SIG-M5 treated with dmso at 0.1 percent for 504 hours (cell line): Measurements from ENCODE around the gene CLC.
"Not testable (repeated sequence)": the region's sequence is repeated elsewhere in the genome, so short reads cannot be mapped to it uniquely, and the experiment has no call there.

ENCODE experiments used
- DNase-seq: peaks from one replicate; lab custom pipeline; 2025; ENCODE audit not compliant: unreplicated experiment; lab: John Stamatoyannopoulos, UW

The CLC gene

GRCh38 chr19:39737891-39738290, at the start of gene CLC:
TSS of gene CLC (minus strand) at chr19:39738029. CDS start at chr19:39737952, 77 bp downstream.
- DNase-seq, result no peak

GRCh38 chr19:39780894-39781293, 43.1 kb upstream of the CLC start:
- no peak for DNase-seq

GRCh38 chr19:39778763-39779162, 40.9 kb upstream of the CLC start, which contains the start of gene LEUTX:
TSS of gene LEUTX (plus strand) at chr19:39778854. CDS start at chr19:39778921, 67 bp downstream.
- no peak for DNase-seq

DNA sequence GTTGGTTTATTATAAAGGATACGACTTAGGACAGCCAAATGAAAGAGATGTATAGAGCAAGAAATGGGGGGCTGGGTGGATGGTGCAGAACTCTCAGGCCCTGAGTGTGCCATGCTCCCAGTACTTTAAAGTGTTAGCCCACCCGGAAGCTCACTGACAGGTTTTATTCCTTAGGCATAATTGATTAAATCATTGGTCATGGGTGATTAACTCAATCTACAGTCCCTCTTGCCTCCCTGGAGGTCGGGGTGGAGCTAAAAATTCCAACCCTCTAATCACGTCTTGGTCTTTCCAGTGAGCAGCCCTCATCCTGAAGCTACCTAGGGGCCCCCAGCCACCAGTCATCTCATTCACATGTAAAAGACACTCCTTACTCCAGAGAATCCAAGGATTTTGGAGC, 31.0 kb upstream of the CLC start:
- no peak for DNase-seq

DNA sequence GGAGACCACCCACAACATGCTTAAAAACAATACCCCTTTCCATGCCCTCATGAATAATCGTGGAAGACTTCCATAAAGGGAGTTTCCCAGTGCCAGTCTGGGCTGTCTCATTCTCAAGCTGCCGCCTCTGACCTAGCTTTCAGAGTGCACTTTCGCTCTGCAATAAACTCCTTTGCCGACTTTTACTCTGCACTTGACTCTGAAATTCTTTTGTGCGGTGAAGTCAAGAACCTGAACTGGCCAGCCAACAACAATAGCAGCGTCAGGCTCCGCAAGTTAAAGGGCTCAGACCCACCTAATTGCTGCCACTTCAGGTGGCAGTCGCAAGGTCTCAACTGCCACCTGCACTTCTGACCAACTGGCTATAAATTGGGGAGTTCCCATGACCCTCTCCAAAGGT, 30.5 kb upstream of the CLC start:
- no peak for DNase-seq

GRCh38 chr19:39765091-39766076, 27.6 kb upstream of the CLC start:
- peak; percentile 3 for DNase-seq

DNA sequence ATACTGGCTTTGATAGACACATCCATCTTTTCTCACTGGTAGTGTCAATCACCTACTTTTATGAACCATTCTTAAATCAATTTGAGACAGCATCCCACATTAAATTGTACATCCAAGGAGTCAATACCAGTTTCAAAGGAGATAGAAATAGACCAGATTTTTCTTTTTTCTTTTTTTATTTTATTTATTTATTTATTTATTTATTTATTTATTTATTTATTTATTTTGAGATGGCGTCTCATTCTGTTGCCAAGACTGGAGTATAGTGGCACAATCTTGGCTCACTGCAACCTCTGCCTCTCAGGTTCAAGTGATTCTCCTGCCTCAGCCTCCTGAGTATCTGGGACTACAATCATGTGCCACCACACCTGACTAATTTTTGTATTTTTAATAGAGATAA, 24.0 kb upstream of the CLC start:
- not testable (repeated sequence) for DNase-seq

DNA sequence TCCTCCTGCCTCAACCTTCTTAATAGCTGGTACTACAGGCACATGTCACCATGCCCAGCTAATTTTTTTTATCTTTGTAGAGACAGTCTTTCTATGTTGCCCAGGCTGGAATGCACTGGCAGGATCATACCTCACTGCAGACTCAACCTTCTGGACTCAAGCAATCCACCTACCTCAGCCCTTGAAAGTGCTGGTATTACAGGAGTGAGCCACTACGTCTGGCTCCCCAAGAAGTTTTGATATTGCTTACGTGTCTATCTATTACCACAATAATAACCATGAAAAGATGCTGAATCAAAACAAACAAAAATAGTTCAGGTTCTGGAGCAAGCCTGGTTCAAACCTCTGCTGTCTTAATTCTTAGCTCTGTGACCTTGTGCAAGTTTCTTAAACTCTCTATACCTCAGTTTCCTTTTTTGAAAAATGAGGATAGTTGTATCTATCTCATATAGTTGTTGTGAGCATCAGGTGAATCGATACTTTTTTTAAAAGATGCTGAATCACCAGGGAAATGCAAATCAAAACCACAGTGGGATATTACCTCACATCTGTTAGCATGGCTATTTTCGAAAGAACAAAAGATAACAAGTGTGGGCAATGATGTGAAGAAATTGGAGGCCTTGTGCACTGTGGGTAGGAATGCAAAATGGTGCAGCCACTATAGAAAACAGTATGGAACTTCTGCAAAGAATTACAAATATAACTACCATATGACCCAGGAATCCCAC, 21.8 kb upstream of the CLC start:
- no peak for DNase-seq

DNA sequence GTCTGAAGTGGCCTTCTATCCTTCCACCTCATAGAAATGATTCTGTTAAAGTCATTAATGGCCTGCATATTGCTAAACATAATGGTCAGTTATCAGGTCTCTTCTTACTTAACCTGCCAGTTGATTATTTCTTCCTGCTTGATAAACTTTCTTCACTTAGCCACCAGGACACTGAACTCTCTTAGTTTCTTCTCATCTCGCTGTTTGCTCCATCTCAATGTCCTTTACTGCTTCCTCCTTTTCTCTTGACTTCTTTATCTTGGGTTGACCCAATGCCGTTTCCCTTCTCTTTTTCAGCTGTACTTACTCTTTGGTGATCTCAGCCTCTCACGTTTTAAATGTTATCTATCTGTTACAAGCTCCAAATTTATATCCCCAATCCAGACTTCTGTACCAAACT, 17.1 kb upstream of the CLC start:
- no peak for DNase-seq

GRCh38 chr19:39754544-39754943, 16.7 kb upstream of the CLC start:
- DNase-seq, result no peak

- DNase-seq, result no peak
These were observed 15.0 kb upstream of the CLC start for GRCh38 chr19:39752795-39753194.

DNA sequence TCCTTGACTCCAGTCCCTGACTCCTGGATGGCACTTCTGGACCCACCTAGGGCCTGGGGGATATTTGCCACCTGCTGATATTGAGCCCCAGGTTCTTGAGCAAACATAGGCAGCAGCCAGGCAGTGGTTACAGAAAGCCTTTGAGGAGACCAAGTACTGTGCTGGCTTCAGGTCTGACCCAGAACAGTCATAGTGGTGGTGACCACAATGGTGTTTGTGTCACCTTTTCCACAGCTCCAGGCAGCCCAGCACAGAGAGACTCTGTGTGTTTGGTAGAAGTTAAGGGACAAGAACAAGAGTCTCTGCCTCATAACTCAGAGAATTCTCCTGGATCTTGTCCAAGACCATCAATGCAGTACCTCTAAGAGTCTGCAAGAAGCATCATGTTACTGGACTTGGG, 14.6 kb upstream of the CLC start:
- DNase-seq, result no peak

DNA sequence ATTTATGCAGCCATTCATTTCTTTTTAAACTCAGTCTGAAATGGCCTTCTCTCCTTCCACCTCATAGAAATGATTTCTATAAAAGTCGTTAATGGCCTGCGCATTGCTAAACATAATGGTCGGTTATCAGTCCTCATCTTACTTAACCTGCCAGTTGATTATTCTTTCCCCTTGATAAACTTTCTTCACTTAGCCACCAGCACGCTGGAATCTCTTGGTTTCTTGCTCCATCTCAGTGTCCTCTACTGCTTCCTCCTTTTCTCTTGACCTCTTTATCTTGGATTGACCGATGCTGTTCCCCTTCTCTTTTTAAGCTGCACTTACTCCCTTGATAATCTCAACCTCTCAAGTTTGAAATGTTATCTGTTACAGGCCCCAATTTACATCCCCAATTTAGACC, 12.2 kb upstream of the CLC start:
- DNase-seq, result no peak

DNA sequence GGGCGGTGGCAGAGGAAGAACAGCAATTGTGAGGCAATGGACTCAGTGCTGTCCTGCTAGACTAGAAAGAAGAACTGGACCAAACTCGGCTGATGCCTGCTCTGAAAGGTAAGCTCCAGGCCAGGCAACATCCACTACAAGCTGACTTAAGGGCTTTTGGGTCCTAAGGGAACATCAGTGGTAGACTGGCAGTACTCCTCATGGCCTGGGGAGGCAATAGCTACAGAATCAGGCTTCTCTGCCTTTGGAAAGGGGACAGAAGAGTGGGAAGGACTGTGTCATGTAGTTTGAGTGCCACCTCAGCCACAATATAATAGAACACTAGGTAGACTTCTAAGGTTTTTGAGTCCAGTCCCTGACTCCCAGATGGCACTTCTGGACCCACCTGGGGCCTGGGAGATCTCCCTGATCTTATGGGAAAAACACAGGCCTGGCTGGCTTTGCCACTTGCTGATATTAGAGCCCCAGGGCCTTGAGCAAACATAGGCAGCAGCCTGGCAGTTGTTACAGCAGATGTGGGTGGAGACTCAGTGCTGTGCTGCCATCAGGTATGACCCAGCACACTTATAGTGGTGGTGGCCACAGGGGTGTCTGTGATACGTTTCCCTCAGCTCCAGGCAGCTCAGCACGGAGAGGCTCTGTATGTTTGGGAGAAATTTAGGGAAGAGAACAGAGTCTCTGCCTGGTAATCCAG, 9.2 kb upstream of the CLC start:
- no peak for DNase-seq

DNA sequence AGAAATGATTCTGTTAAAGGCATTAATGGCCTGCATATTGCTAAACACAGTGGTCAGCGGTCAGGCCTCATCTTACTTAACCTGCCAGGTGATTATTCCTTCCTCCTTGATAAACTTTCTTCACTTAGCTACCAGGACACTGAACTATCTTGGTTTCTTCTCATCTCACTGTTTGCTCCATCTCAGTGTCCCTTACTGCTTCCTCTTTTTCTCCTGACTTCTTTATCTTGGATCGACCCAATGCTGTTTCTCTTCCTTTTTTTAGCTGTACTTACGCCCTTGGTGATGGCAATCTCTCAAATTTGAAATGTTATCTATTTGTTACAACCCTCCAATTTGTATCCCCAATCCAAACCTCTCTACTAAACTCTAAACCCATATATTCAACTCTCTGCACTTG, 7.8 kb upstream of the CLC start:
- DNase-seq, result peak; percentile 74

GRCh38 chr19:39740395-39740794, 2.6 kb upstream of the CLC start:
- no peak for DNase-seq

DNA sequence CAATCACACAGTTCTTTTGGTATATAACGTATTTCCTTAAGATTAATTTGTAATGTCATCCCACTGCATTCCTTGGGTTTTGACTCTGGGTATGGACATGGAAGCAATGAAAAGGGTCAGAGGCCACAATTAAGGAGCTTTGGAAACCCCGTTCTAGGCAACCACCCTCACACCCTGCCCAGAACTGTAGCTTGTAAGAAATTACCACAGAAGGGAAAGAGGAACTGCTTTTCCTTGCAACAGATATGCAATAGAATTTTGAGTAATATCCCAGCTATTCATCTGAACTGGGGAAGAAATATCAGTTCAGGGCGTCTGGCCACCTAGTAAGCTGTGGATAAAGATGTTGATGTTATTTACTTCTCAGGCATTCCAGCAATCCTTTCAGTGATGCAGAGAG, 985 bp upstream of the CLC start:
- peak; percentile 47 for DNase-seq

DNA sequence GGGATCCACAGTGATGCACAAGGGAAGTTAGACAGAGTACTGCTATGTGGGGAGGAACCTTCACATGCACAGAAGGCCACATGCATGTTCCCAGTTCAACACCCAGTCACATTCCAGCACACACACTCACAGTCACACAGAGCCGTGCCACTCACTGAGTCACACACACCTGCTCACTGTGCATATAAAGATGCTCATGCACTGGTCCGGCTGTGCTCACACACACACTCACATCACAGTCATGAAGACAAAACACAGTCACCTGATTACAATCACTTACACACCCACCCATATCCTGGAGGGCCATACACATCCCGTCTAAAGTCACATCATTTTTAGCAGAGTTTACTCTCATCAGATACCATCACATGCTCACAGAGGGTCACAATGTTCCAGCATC, 478 bp downstream of the CLC start:
- DNase-seq, result no peak

DNA sequence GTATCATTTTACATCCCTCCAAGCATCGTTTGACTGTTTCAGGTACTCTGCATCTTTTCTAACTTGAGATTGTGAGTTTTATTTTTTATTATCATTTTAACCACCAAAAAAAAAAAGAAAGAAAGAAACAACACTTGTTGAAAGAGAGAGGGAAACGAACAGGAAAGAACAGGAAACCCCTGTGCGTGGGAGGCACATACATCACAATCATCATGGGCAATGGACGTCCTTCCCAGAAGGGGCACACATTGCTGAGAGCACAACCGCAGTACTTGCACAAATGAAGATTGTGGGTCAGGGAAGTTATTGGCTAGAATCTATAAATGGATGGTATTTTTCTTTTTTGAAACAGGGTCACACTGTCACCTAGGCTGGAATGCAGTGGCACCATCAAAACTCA, 1.7 kb downstream of the CLC start:
- DNase-seq, result no peak

- DNase-seq, result no peak
These were observed 2.1 kb downstream of the CLC start for GRCh38 chr19:39735688-39736087.

- DNase-seq, result no peak
These were observed 4.0 kb downstream of the CLC start for GRCh38 chr19:39733841-39734240.
